IgD-negative memory B cell (primary cell): ENCODE measurements around the gene MEGF9. TPM values are rescaled to one million over a fixed set of nuclear protein-coding genes. Genes with fewer than 3 reads are reported as not detected.
"Not testable (repeated sequence)": the region's sequence is repeated elsewhere in the genome, so short reads cannot be mapped to it uniquely, and the experiment has no call there.

Experiments used
- H3K27ac Mint-ChIP-seq, 3 donors: one replicate each; pipeline ENCODE4 v1.8.0; 2020 to 2022; ENCODE audit warnings: mild to moderate bottlenecking in 3 of 3, mixed read lengths in 3 of 3, moderate library complexity in 1 of 3
- H3K27me3 Mint-ChIP-seq: one replicate; pipeline ENCODE4 v1.8.0; 2021; ENCODE audit warnings: mixed read lengths
- H3K36me3 Mint-ChIP-seq: one replicate; pipeline ENCODE4 v1.8.0; 2020; ENCODE audit warnings: mild to moderate bottlenecking, mixed read lengths
- H3K4me1 Mint-ChIP-seq, 3 donors: one replicate each; pipeline ENCODE4 v1.8.0; 2020 to 2022; ENCODE audit warnings: mixed read lengths in 3 of 3, mild to moderate bottlenecking in 1 of 3
- H3K4me3 Mint-ChIP-seq, 4 donors: one replicate each; pipeline ENCODE4 v1.8.0; 2020 to 2022; ENCODE audit warnings: mild to moderate bottlenecking in 4 of 4, mixed read lengths in 4 of 4, moderate library complexity in 3 of 4
- H3K9me3 Mint-ChIP-seq, 3 donors: one replicate each; pipeline ENCODE4 v1.8.0; 2020 to 2021; ENCODE audit warnings: mixed read lengths in 3 of 3, mild to moderate bottlenecking in 1 of 3
- polyA plus RNA-seq: library from polyadenylated mRNA; unstranded; fragments of 300-500 nt; fragmentation: Illumina TruSeq; gene quantifications from one replicate; pipeline ENCODE4 v1.2.3, GENCODE V29; 2021

The MEGF9 gene
- polyA plus RNA-seq, 1 donor from 2014 or later: 3.4 TPM

DNA sequence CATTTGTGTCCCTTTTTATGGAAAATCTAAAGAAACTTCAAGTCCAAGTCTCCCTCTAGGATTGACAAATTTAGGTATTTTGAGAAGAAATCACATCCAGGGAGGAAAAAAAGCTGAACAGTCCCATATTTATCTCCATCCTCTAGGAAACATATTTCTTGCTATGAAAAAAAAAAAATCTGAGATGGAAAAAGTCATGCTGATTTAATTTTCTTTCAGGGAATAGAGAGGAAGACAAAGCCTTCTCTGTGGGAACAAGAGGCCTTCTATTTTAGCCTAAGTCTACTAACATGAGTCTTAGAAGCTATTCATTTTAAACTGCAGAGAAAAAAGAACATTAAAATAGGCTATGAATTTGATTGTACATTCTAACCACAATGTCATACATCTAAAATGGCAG, 71.2 kb downstream of the MEGF9 start:
- Mint-ChIP-seq H3K27ac (no peak overlapping the region), H3K27me3 (no peaks in the 10 kb centered on the region), H3K9me3 (peaks cover 0 to 5% (median 0%) of the 10 kb centered on the region in 3 donors), H3K36me3 (peaks cover 3% of the 10 kb centered on the region), H3K4me3 (no peak overlapping the region), H3K4me1 (no peaks in the 10 kb centered on the region)

DNA sequence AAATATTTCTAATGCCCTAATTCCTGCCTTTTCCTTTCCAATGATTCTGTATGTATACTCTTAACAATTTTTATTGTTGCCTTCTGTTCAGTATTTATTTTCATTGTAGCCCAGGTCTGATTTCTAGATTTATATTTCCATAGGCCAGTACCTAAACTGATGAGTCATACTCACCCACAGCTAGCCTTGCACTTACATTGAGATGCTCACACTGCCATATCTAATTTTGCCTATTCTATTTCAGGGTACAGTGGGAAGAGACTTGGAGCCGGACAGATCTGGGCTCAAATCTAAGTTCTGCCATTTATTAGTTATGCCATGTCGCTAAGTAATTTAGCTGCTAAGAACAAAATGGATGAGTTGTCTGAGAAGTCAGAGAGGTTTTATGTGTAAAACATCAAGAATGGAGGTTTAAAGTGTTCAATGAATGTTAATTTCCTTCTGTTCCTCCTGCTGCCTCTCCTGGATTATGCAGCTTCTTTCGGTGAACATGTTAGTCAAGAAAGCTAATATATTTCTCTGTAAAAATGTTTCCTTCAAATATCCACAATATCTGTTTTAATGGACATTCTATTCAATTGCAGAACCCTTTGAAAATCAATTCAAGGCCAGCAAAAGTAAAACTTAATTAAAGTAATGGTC, 72.0 kb downstream of the MEGF9 start:
- no peaks in the 10 kb centered on the region for H3K4me1 Mint-ChIP-seq
- H3K9me3 Mint-ChIP-seq: peaks cover 0 to 5% (median 0%) of the 10 kb centered on the region in 3 donors
- peaks cover 3% of the 10 kb centered on the region for H3K36me3 Mint-ChIP-seq
- no peak overlapping the region for H3K27ac Mint-ChIP-seq
- H3K27me3 Mint-ChIP-seq: no peaks in the 10 kb centered on the region
- H3K4me3 Mint-ChIP-seq: no peak overlapping the region

DNA sequence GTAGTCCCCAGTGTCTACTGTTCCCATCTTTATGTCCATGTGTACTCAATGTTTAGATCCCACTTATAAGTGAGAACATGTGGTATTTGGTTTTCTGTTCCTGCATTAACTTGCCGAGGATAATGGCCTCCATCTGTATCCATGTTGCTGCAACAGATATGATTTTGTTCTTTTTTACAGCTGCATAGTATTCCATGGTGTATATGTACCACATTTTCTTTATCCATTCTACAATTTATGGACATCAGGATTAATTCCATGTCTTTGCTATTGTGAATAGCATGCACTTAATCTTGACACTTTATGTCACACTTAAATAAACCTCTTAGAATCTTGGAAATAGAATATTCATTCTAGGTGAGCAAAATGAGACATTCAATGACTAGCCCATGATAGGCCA, 73.4 kb downstream of the MEGF9 start:
- H3K36me3 Mint-ChIP-seq, H3K4me1 Mint-ChIP-seq, H3K27me3 Mint-ChIP-seq, H3K4me3 Mint-ChIP-seq, H3K9me3 Mint-ChIP-seq, H3K27ac Mint-ChIP-seq: not testable (repeated sequence)

DNA sequence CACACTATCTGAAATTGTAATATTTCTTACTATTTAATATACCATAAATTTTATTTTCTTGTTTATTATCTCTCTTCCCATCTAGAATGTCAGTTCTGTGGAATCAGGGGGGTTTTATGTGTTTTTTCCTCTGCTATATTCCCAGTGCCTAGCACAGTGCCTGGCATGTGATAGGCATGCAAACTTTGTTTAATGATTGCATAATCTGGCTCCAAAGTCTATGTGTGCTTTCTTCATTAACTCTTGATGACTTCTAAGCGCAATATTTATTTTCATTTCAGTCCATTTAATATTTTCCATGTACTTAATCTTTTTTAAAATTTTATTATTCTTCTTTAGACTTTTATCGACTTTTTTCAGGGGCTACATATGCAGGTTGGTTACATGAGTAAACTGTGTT, 73.9 kb downstream of the MEGF9 start:
- H3K36me3 Mint-ChIP-seq: peaks cover 3% of the 10 kb centered on the region
- H3K4me3 Mint-ChIP-seq: no peak overlapping the region
- no peaks in the 10 kb centered on the region for H3K27me3 Mint-ChIP-seq
- peaks cover 0 to 6% (median 4%) of the 10 kb centered on the region in 3 donors for H3K9me3 Mint-ChIP-seq
- H3K27ac Mint-ChIP-seq: no peak overlapping the region
- no peaks in the 10 kb centered on the region for H3K4me1 Mint-ChIP-seq

DNA sequence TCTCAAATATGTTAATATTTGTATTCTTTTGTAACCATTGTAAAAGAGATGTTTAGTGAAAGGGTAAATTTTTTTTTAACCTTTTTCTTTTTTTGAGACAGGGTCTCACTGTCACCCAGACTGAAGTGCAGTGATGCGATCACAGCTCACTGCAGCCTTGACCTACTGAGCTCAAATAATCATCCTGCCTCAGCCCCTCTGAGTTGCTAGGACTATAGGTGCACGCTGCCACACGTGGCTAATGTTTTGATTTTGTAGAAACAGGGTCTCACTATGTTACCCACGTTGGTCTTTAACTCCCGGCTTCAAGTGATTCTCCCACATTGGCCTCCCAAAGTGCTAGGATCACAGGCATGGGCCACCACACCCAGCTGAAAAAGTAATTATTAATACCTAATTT, 76.4 kb downstream of the MEGF9 start:
- peaks cover 4% of the 10 kb centered on the region for H3K36me3 Mint-ChIP-seq
- no peaks in the 10 kb centered on the region for H3K4me1 Mint-ChIP-seq
- no peak overlapping the region for H3K27ac Mint-ChIP-seq
- peaks cover 2 to 16% (median 9%) of the 10 kb centered on the region in 3 donors for H3K9me3 Mint-ChIP-seq
- no peaks in the 10 kb centered on the region for H3K27me3 Mint-ChIP-seq
- no peak overlapping the region for H3K4me3 Mint-ChIP-seq

DNA sequence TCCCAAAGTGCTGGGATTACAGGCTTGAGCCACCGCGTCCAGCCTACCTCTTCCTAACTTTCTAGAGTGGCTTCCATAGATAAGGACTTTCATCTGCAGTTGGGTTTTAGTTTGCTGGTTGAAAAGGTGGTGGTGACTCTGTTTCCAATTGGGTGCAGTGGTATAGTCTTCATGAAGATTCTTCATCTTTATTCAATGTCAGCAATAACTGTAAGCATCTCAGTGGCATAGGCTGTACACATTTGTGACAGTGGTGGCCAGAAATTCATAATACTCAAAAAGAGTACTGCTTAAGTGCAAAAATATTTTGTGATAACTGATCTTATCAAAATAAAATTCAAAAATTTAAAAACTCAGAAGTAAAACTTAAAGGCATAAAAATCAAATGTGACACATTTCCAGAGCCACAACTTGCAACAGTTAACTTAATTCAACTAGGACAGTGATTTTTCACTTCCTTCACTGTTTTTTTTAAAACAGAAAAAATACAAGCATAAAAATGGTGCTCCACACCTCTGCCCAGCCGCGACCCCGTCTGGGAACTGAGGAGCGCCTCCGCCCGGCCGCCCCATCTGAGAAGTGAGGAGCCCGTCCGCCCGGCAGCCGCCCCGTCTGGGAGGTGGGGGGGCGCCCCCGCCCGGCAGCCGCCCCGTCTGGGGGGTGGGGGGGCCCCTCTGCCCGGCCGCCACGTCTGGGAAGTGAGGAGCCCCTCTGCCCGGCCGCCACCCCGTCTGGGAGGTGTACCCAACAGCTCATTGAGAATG, 77.9 kb downstream of the MEGF9 start:
- H3K27me3 Mint-ChIP-seq: no peaks in the 10 kb centered on the region
- no peak overlapping the region for H3K27ac Mint-ChIP-seq

DNA sequence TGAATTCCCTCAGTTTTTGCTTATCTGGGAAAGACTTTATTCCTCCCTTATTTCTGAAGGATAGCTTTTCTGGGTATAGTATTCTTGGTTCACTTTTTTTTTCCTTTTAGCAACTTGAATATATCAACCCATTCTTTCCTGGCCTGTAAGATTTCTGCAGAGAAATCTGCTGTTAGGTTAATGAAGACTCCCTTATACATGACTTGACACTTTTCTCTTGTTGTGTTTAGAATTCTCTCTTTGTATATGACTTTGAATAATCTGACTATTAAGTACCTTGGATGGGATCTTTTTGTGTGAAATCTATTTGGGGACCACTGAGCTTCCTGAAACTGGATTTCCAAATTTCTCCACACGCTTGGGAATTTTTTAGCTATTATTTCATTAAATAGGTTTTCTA, 79.3 kb downstream of the MEGF9 start:
- no peaks in the 10 kb centered on the region for H3K27me3 Mint-ChIP-seq
- H3K36me3 Mint-ChIP-seq: peaks cover 6% of the 10 kb centered on the region
- no peak overlapping the region for H3K27ac Mint-ChIP-seq
- H3K9me3 Mint-ChIP-seq: peaks cover 2 to 12% (median 9%) of the 10 kb centered on the region in 3 donors
- peaks cover 0 to 5% (median 0%) of the 10 kb centered on the region in 3 donors for H3K4me1 Mint-ChIP-seq
- H3K4me3 Mint-ChIP-seq: no peak overlapping the region

More for the DNA sequence above, 77.9 kb downstream of the MEGF9 start:
- Mint-ChIP-seq H3K4me1 (no peaks in the 10 kb centered on the region), H3K4me3 (no peak overlapping the region), H3K36me3 (peaks cover 4% of the 10 kb centered on the region), H3K9me3 (peaks cover 2 to 16% (median 9%) of the 10 kb centered on the region in 3 donors)

DNA sequence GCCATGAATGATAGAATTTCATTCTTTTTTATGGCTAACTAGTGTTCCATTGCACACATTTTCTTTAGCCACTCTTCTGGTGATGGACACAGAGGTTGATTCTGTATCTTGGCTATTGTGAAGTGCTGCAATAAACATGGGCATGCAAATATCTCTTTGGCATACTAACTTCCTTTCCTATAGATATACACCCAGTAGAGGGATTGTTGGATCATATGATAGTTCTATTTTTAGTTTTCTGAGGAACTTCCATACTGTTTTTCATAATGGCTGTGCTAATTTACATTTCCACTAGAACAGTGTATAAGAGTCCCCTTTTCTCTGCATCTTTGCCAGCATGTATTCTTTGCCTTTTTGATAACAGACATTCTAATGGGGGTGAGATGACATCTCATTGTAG, 83.9 kb downstream of the MEGF9 start:
- Mint-ChIP-seq H3K36me3 (peaks cover 8% of the 10 kb centered on the region), H3K27ac (no peak overlapping the region), H3K4me1 (peaks cover 0 to 5% (median 0%) of the 10 kb centered on the region in 3 donors), H3K27me3 (no peaks in the 10 kb centered on the region), H3K4me3 (no peak overlapping the region), H3K9me3 (peaks cover 2 to 10% (median 5%) of the 10 kb centered on the region in 3 donors)

DNA sequence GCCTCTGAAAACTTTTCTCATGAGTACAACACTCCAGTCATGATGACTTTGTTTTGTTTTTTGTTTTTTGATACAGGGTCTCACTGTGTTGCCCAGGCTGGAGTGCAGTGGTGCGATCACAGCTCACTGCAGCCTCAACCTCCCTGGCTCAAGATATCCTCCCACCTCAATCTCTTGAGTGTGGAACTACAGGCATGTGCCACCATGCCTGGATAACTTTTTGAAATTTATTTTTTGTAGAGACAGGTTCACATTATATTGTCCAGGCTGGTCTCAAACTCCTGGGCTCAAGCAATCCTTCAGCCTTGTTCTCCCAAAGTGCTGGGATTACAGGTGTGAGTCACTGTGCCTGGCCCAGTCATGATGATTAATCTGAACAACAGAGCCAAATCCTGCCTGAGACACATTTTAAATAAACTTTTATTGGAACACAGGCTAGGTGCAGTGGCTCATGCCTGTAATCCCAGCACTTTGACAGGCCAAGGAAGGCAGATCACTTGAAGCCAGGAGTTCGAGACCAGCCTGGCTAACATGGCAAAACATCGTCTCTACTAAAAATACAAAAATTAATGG, 85.3 kb downstream of the MEGF9 start:
- not testable (repeated sequence) for H3K27me3 Mint-ChIP-seq, H3K4me3 Mint-ChIP-seq, H3K27ac Mint-ChIP-seq, H3K9me3 Mint-ChIP-seq, H3K36me3 Mint-ChIP-seq, H3K4me1 Mint-ChIP-seq

DNA sequence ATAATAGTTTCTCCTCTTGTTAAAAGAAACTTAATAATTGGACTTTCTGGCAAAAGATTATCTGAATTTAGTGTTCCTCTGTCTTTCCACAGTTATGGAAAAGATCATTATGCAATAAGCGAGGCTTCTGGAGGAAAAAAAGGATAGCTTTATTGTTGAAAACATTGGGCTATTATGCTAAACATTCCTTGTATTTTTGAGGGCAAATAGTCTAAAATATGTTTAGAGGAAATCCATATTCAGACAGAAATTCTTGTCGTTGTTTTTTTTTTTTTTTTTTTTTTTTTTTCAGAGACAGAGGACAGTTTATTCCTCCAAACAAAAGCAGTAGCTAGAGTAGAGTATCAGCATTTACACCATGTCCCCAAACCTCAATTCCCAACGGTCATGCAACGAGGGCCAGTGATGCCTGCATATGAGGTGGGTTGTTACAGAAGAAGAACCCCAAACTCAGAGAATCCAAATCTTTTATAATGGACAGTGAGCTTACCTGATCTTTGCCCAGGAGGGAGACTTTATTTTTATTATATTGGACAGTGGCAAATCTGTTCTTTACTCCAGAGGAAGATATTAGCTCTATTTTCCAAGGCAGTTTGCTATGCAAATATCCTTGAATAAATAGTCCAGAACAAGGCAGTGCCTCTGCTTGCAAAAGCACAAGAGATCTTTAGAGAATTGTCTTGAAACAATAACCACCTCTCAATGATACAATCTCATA, 85.9 kb downstream of the MEGF9 start:
- no peaks in the 10 kb centered on the region for H3K27me3 Mint-ChIP-seq
- no peaks in the 10 kb centered on the region for H3K9me3 Mint-ChIP-seq
- H3K36me3 Mint-ChIP-seq: peaks cover 4% of the 10 kb centered on the region
- no peak overlapping the region for H3K4me3 Mint-ChIP-seq
- no peak overlapping the region for H3K27ac Mint-ChIP-seq
- H3K4me1 Mint-ChIP-seq: peaks cover 0 to 5% (median 0%) of the 10 kb centered on the region in 3 donors

DNA sequence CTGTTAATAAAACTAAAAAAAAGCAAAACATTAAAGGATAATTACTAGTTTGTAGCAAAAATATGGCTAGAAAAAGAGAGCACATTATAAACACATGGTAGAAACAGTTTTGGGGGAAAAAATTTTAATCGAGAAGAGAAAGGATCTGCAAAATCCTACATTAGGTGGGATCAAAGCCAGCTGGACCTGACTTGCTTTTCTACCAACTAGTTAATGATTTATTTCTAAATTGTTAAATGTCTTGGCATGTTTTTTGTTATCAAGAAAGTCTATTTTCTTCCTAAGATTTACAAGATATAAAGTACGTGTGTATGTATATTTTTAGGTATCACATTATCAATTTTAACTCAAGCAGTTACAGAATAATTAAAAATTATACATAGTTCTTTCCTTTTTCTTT, 87.2 kb downstream of the MEGF9 start:
- Mint-ChIP-seq H3K27ac (no peak overlapping the region), H3K4me1 (peaks cover 0 to 5% (median 0%) of the 10 kb centered on the region in 3 donors), H3K27me3 (no peaks in the 10 kb centered on the region), H3K9me3 (no peaks in the 10 kb centered on the region), H3K36me3 (peaks cover 4% of the 10 kb centered on the region), H3K4me3 (no peak overlapping the region)

DNA sequence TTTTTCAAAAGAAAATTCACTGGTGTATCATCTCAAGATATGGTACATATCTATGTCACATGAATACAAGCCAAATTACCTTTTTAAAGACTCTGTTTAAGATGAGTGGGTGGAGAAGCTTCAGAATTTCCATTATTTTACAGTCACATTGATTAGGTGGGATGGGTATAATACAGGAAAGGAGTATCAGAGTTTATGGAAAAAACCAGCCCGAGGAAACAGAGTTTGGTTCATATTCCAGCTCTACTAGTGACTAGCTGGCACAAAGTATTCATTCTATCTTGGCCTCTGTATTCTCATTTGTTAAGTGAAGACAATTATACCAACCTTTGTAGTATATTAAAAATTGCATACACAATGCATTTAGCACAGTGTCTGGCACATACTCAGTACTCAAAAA, 87.8 kb downstream of the MEGF9 start:
- H3K9me3 Mint-ChIP-seq: no peaks in the 10 kb centered on the region
- H3K27me3 Mint-ChIP-seq: no peaks in the 10 kb centered on the region
- H3K27ac Mint-ChIP-seq: no peak overlapping the region
- peaks cover 0 to 5% (median 0%) of the 10 kb centered on the region in 3 donors for H3K4me1 Mint-ChIP-seq
- peaks cover 4% of the 10 kb centered on the region for H3K36me3 Mint-ChIP-seq
- H3K4me3 Mint-ChIP-seq: no peak overlapping the region

DNA sequence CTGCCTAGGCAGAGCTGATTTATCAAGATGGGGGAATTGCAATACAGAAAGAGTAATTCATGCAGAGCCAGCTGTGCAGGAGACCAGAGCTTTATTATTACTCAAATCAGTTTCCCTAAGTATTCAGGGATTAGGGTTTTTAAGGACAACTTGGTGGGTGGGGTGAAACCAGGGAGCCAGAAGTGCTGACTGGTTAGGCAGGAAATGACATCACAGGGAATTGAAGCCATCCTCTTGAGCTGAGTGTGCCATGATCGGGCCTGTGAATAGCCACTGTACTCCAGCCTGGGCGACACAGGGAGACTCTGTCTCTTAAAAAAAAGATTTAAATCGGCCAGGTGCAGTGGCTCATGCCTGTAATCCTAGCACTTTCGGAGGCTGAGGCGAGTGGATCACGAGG, 89.0 kb downstream of the MEGF9 start:
- peaks cover 0 to 2% (median 0%) of the 10 kb centered on the region in 3 donors for H3K4me1 Mint-ChIP-seq
- no peak overlapping the region for H3K27ac Mint-ChIP-seq
- H3K4me3 Mint-ChIP-seq: no peak overlapping the region
- H3K9me3 Mint-ChIP-seq: no peaks in the 10 kb centered on the region
- H3K27me3 Mint-ChIP-seq: no peaks in the 10 kb centered on the region
- H3K36me3 Mint-ChIP-seq: peaks cover 4% of the 10 kb centered on the region

DNA sequence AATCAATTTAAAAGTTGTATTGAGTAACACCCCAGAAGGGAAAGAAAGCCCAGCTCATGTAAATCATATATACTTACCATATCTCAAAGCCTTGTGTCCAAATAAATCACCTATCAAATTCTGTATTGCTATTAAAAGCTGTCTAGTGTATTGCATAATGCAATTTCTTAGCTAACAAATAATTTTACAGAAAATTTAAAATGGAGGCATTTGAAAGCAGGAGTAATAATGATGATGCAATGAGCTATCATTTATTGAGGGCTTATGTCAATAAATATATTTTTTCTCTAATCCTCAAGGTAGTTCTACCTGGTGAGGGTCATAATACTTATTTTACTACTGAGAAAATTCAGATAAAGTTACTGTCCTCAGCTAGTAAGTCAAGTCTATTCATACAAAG, 91.5 kb downstream of the MEGF9 start:
- no peak overlapping the region for H3K27ac Mint-ChIP-seq
- no peak overlapping the region for H3K4me3 Mint-ChIP-seq
- peaks cover 1% of the 10 kb centered on the region for H3K36me3 Mint-ChIP-seq
- peaks cover 0 to 2% (median 0%) of the 10 kb centered on the region in 3 donors for H3K4me1 Mint-ChIP-seq
- no peaks in the 10 kb centered on the region for H3K27me3 Mint-ChIP-seq
- H3K9me3 Mint-ChIP-seq: no peaks in the 10 kb centered on the region

DNA sequence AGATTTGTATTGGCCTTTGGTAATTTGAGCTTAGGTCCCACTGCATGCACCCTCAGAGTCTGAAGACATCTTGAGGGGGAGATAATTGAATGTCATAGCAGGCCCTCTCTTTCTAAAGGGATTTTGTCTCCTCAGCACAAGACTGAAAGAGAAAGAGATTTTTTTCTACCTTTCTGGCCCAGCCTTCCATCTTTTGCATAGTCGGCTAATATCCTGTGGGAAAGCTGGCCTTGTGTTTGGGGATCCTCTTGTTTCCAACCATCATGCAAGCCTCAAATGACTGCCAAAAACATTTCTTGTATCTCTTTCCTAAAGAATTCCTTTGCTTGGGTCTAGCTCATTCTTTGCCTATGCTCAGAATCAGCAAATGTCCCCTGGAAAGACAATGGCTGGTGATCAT, 92.3 kb downstream of the MEGF9 start:
- Mint-ChIP-seq H3K4me1 (peaks cover 0 to 2% (median 0%) of the 10 kb centered on the region in 3 donors), H3K27ac (no peak overlapping the region), H3K36me3 (peaks cover 1% of the 10 kb centered on the region), H3K27me3 (no peaks in the 10 kb centered on the region), H3K9me3 (no peaks in the 10 kb centered on the region), H3K4me3 (no peak overlapping the region)
